Measurements from ENCODE around the gene PPP5C. TPM values are rescaled to one million over a fixed set of nuclear protein-coding genes. Genes with fewer than 3 reads are reported as not detected.
A peak's percentile ranks its signal among the peaks of the same experiment; 100 is the strongest.

PPP5C gene
- total and polyA plus RNA-seq, 3 experiments from 2014 or later, result 38.7 to 124 (median 124) TPM

- no peaks in the 10 kb centered on the region for H3K27me3 Mint-ChIP-seq
- no peak overlapping the region for H3K4me3 ChIP-seq (ENCODE audit: low read length)
- H3K4me3 Mint-ChIP-seq, result no peak overlapping the region
- H3K9me3 ChIP-seq (ENCODE audit: low read length), result no peaks in the 10 kb centered on the region
- DNase-seq, result no peak
- no peak overlapping the region for H3K27ac ChIP-seq (ENCODE audit: low read depth, low read length)
- H3K36me3 Mint-ChIP-seq, result peaks cover 5 to 84% (median 18%) of the 10 kb centered on the region in 3 donors
- ChIA-PET POLR2A (interaction anchor here (0.6 kb wide), 2 partner anchors 11 to 63 kb away, joined by 3 to 4 read pairs; no protein-coding TSS in a partner anchor), CTCF (interaction anchor here (0.9 kb wide), 1 partner anchor 9 kb away, joined by 4 read pairs; no protein-coding TSS in a partner anchor)
- peaks cover 0 to 5% (median 0%) of the 10 kb centered on the region in 3 donors for H3K4me1 Mint-ChIP-seq
- H3K27ac Mint-ChIP-seq, result peak overlapping the region in 1 of 8 donors; percentile 50
- no peaks in the 10 kb centered on the region for H3K9me3 Mint-ChIP-seq
- H3K27me3 ChIP-seq (ENCODE audit: insufficient read depth, low read length, poor library complexity, severe bottlenecking), result no peaks in the 10 kb centered on the region
- H3K36me3 ChIP-seq (ENCODE audit: insufficient read depth, low read length), result peaks cover 45% of the 10 kb centered on the region
- H3K4me1 ChIP-seq (ENCODE audit: insufficient read depth, low read length), result no peaks in the 10 kb centered on the region
Observed at GRCh38 chr19:46386151-46386550, 39.3 kb downstream of the PPP5C start.

GRCh38 chr19:46386996-46387712 lies 40.3 kb downstream of the PPP5C start:
- no peak for DNase-seq
- peaks cover 5 to 82% (median 17%) of the 10 kb centered on the region in 3 donors for H3K36me3 Mint-ChIP-seq
- POLR2A ChIA-PET, result no interaction called here

GRCh38 chr19:46387713-46388130 lies 40.8 kb downstream of the PPP5C start:
- H3K36me3 Mint-ChIP-seq, result peaks cover 5 to 82% (median 14%) of the 10 kb centered on the region in 3 donors
- peak overlapping the region in 1 of 8 donors; percentile 57 for H3K27ac Mint-ChIP-seq
- H3K27ac ChIP-seq (ENCODE audit: low read depth, low read length), result no peak overlapping the region
- H3K27me3 Mint-ChIP-seq, result no peaks in the 10 kb centered on the region
- peaks cover 0 to 3% (median 0%) of the 10 kb centered on the region in 3 donors for H3K4me1 Mint-ChIP-seq
- POLR2A ChIA-PET, result no interaction called here
- no peaks in the 10 kb centered on the region for H3K9me3 Mint-ChIP-seq
- H3K4me1 ChIP-seq (ENCODE audit: insufficient read depth, low read length), result no peaks in the 10 kb centered on the region
- H3K4me3 ChIP-seq (ENCODE audit: low read length), result no peak overlapping the region
- no peaks in the 10 kb centered on the region for H3K27me3 ChIP-seq (ENCODE audit: insufficient read depth, low read length, poor library complexity, severe bottlenecking)
- CTCF ChIA-PET, result no interaction called here
- H3K9me3 ChIP-seq (ENCODE audit: low read length), result no peaks in the 10 kb centered on the region
- peaks cover 39% of the 10 kb centered on the region for H3K36me3 ChIP-seq (ENCODE audit: insufficient read depth, low read length)
- no peak for DNase-seq
- H3K4me3 Mint-ChIP-seq, result no peak overlapping the region

More at GRCh38 chr19:46386996-46387712, 40.3 kb downstream of the PPP5C start:
- Histone ChIP-seq H3K4me3 (ENCODE audit: low read length) (no peak overlapping the region), H3K27me3 (ENCODE audit: insufficient read depth, low read length, poor library complexity, severe bottlenecking) (no peaks in the 10 kb centered on the region), H3K4me1 (ENCODE audit: insufficient read depth, low read length) (no peaks in the 10 kb centered on the region), H3K27ac (ENCODE audit: low read depth, low read length) (no peak overlapping the region), H3K9me3 (ENCODE audit: low read length) (no peaks in the 10 kb centered on the region), H3K36me3 (ENCODE audit: insufficient read depth, low read length) (peaks cover 44% of the 10 kb centered on the region)
- peaks cover 0 to 4% (median 0%) of the 10 kb centered on the region in 3 donors for H3K4me1 Mint-ChIP-seq
- no peaks in the 10 kb centered on the region for H3K9me3 Mint-ChIP-seq
- H3K27ac Mint-ChIP-seq, result peak overlapping the region in 1 of 8 donors; percentile 57
- CTCF ChIA-PET, result interaction anchor here (0.9 kb wide), 1 partner anchor 8 kb away, joined by 4 read pairs; no protein-coding TSS in a partner anchor
- no peak overlapping the region for H3K4me3 Mint-ChIP-seq
- no peaks in the 10 kb centered on the region for H3K27me3 Mint-ChIP-seq

GRCh38 chr19:46388311-46389095 lies 41.6 kb downstream of the PPP5C start:
- no peak for DNase-seq
- H3K4me1 Mint-ChIP-seq, result peaks cover 0 to 3% (median 0%) of the 10 kb centered on the region in 3 donors
- ChIA-PET CTCF (no interaction called here), POLR2A (no interaction called here)
- Histone ChIP-seq H3K36me3 (ENCODE audit: insufficient read depth, low read length) (peaks cover 36% of the 10 kb centered on the region), H3K9me3 (ENCODE audit: low read length) (no peaks in the 10 kb centered on the region), H3K27me3 (ENCODE audit: insufficient read depth, low read length, poor library complexity, severe bottlenecking) (no peaks in the 10 kb centered on the region), H3K4me3 (ENCODE audit: low read length) (no peak overlapping the region), H3K27ac (ENCODE audit: low read depth, low read length) (no peak overlapping the region), H3K4me1 (ENCODE audit: insufficient read depth, low read length) (no peaks in the 10 kb centered on the region)
- H3K36me3 Mint-ChIP-seq, result peaks cover 5 to 82% (median 12%) of the 10 kb centered on the region in 3 donors
- H3K4me3 Mint-ChIP-seq, result peak overlapping the region in 1 of 7 donors; percentile 61
- H3K9me3 Mint-ChIP-seq, result no peaks in the 10 kb centered on the region
- peak overlapping the region in 1 of 8 donors; percentile 8 for H3K27ac Mint-ChIP-seq
- no peaks in the 10 kb centered on the region for H3K27me3 Mint-ChIP-seq

- peaks cover 3 to 7% (median 6%) of the 10 kb centered on the region in 3 donors for H3K4me1 Mint-ChIP-seq
- DNase-seq, result no peak
- H3K27ac ChIP-seq (ENCODE audit: low read depth, low read length), result no peak overlapping the region
- H3K27me3 Mint-ChIP-seq, result no peaks in the 10 kb centered on the region
- H3K27me3 ChIP-seq (ENCODE audit: insufficient read depth, low read length, poor library complexity, severe bottlenecking), result no peaks in the 10 kb centered on the region
- POLR2A ChIA-PET, result no interaction called here
- H3K36me3 ChIP-seq (ENCODE audit: insufficient read depth, low read length), result peaks cover 20% of the 10 kb centered on the region
- no peaks in the 10 kb centered on the region for H3K9me3 ChIP-seq (ENCODE audit: low read length)
- H3K27ac Mint-ChIP-seq, result no peak overlapping the region
- no peaks in the 10 kb centered on the region for H3K4me1 ChIP-seq (ENCODE audit: insufficient read depth, low read length)
- no peaks in the 10 kb centered on the region for H3K9me3 Mint-ChIP-seq
- H3K4me3 Mint-ChIP-seq, result no peak overlapping the region
- no peak overlapping the region for H3K4me3 ChIP-seq (ENCODE audit: low read length)
- H3K36me3 Mint-ChIP-seq, result peaks cover 5 to 65% (median 12%) of the 10 kb centered on the region in 3 donors
- CTCF ChIA-PET, result interaction anchor here (0.9 kb wide), 1 partner anchor 147 kb away, joined by 3 read pairs; no protein-coding TSS in a partner anchor
Observed at GRCh38 chr19:46390121-46390858, 43.4 kb downstream of the PPP5C start.

- Histone ChIP-seq H3K4me3 (ENCODE audit: low read length) (no peak overlapping the region), H3K36me3 (ENCODE audit: insufficient read depth, low read length) (peaks cover 20% of the 10 kb centered on the region), H3K9me3 (ENCODE audit: low read length) (no peaks in the 10 kb centered on the region), H3K4me1 (ENCODE audit: insufficient read depth, low read length) (no peaks in the 10 kb centered on the region), H3K27ac (ENCODE audit: low read depth, low read length) (no peak overlapping the region), H3K27me3 (ENCODE audit: insufficient read depth, low read length, poor library complexity, severe bottlenecking) (no peaks in the 10 kb centered on the region)
- Mint-ChIP-seq H3K27ac (peak overlapping the region in 1 of 8 donors; percentile 14), H3K9me3 (no peaks in the 10 kb centered on the region), H3K4me1 (peaks cover 3 to 10% (median 9%) of the 10 kb centered on the region in 3 donors), H3K27me3 (no peaks in the 10 kb centered on the region), H3K36me3 (peaks cover 5 to 64% (median 12%) of the 10 kb centered on the region in 3 donors), H3K4me3 (no peak overlapping the region)
- DNase-seq, result peak in 1 of 5 donors; percentile 8
- POLR2A ChIA-PET, result no interaction called here
- CTCF ChIA-PET, result no interaction called here
Observed at GRCh38 chr19:46390866-46391265, 44.0 kb downstream of the PPP5C start.

GRCh38 chr19:46391296-46392251 lies 44.7 kb downstream of the PPP5C start:
- peaks cover 3 to 10% (median 9%) of the 10 kb centered on the region in 3 donors for H3K4me1 Mint-ChIP-seq

More at GRCh38 chr19:46391296-46392251, 44.7 kb downstream of the PPP5C start:
- ChIA-PET CTCF (interaction anchor here (0.6 to 1.2 kb wide), 2 partner anchors 11 to 111 kb away, joined by 3 read pairs; no protein-coding TSS in a partner anchor), POLR2A (no interaction called here)
- H3K36me3 ChIP-seq (ENCODE audit: insufficient read depth, low read length), result peaks cover 20% of the 10 kb centered on the region
- Mint-ChIP-seq H3K4me3 (no peak overlapping the region), H3K27ac (no peak overlapping the region), H3K36me3 (peaks cover 5 to 60% (median 9%) of the 10 kb centered on the region in 3 donors), H3K27me3 (no peaks in the 10 kb centered on the region), H3K9me3 (no peaks in the 10 kb centered on the region)
- no peaks in the 10 kb centered on the region for H3K27me3 ChIP-seq (ENCODE audit: insufficient read depth, low read length, poor library complexity, severe bottlenecking)
- H3K9me3 ChIP-seq (ENCODE audit: low read length), result no peaks in the 10 kb centered on the region
- H3K27ac ChIP-seq (ENCODE audit: low read depth, low read length), result no peak overlapping the region
- DNase-seq, result peak in 1 of 5 donors; percentile 21
- H3K4me3 ChIP-seq (ENCODE audit: low read length), result no peak overlapping the region
- no peaks in the 10 kb centered on the region for H3K4me1 ChIP-seq (ENCODE audit: insufficient read depth, low read length)

All from CD8-positive, alpha-beta memory T cell (primary cell).